GM12872 (cell line): ENCODE data around the gene AGAP1.

Experiments used
- CTCF ChIP-seq: IDR thresholded peaks from 3 replicates; pipeline ENCODE4 v1.5.1; 2011; ENCODE audit warnings: low read depth, mild to moderate bottlenecking, low read length, moderate library complexity; ENCODE audit not compliant: insufficient read depth

Gene AGAP1

GRCh38 chr2:235914756-235915155, 420.9 kb downstream of the AGAP1 start:
- no peak for TF ChIP-seq CTCF

- no peak for TF ChIP-seq CTCF
These were observed 423.7 kb downstream of the AGAP1 start for GRCh38 chr2:235917506-235917905.

- no peak for TF ChIP-seq CTCF
These were observed 425.0 kb downstream of the AGAP1 start for GRCh38 chr2:235918876-235919275.

- TF ChIP-seq CTCF = no peak
These were observed 426.5 kb downstream of the AGAP1 start for GRCh38 chr2:235920216-235920865.

GRCh38 chr2:235921508-235922191, 427.8 kb downstream of the AGAP1 start:
- no peak for TF ChIP-seq CTCF

- no peak for TF ChIP-seq CTCF
These were observed 429.0 kb downstream of the AGAP1 start for GRCh38 chr2:235922839-235923238.

GRCh38 chr2:235923859-235924674, 430.2 kb downstream of the AGAP1 start:
- TF ChIP-seq CTCF = no peak
